Lower lobe of right lung (tissue), 2 donors: ENCODE data around the gene NRP2. TPM values are rescaled to one million over a fixed set of nuclear protein-coding genes. Genes with fewer than 3 reads are reported as not detected.
A peak's percentile ranks its signal among the peaks of the same experiment; 100 is the strongest.

Experiments used
- ATAC-seq, 2 donors: fragments of 200-7000 bp; cut with Tn5 transposase; one replicate each; pipeline ENCODE4 v1.9.1; 2020 to 2022; ENCODE audit warnings: mild to moderate bottlenecking in 2 of 2, moderate library complexity in 2 of 2
- DNase-seq: peaks from one replicate; pipeline ENCODE4 v3.0.0-alpha.2; 2020
- H3K27ac ChIP-seq: fragments of 200-600 bp; one replicate; pipeline ENCODE4 v1.8.0; 2022
- H3K27me3 ChIP-seq: fragments of 200-600 bp; one replicate; pipeline ENCODE4 v1.8.0; 2022; ENCODE audit warnings: low read depth
- H3K36me3 ChIP-seq: fragments of 200-600 bp; one replicate; pipeline ENCODE4 v1.8.0; 2022; ENCODE audit warnings: mild to moderate bottlenecking
- H3K4me1 ChIP-seq: fragments of 200-600 bp; one replicate; pipeline ENCODE4 v1.8.0; 2022
- H3K4me3 ChIP-seq: fragments of 200-600 bp; one replicate; pipeline ENCODE4 v1.8.0; 2022; ENCODE audit warnings: mild to moderate bottlenecking
- H3K9me3 ChIP-seq: fragments of 200-600 bp; one replicate; pipeline ENCODE4 v1.8.0; 2022
- intact Hi-C: fragments of 100-400 bp; cut with DNase I; formaldehyde crosslinking; loops from one replicate; pipeline ENCODE4 v1.11.0; 2022
- total RNA-seq: library from RNA; stranded (reverse); fragmentation: NEBNext Ultra II Directional; extraction: Animal tissue kit (Norgen Biotek cat#: 25700); gene quantifications from one replicate; pipeline ENCODE4 v1.2.1, GENCODE V29; 2021
- TF ChIP-seq, protein P1 (sequence below): fragments of 200-600 bp; IDR thresholded peaks from one replicate; pipeline ENCODE4 v1.8.0; 2022; ENCODE audit warnings: antibody characterized with exemption, mild to moderate bottlenecking
- donor health status: DM: no; HTN: yes; CAD: no; lungs with severe emphysema.

NRP2 gene
- total RNA-seq, 1 donor from 2014 or later, result 67.5 TPM

DNA sequence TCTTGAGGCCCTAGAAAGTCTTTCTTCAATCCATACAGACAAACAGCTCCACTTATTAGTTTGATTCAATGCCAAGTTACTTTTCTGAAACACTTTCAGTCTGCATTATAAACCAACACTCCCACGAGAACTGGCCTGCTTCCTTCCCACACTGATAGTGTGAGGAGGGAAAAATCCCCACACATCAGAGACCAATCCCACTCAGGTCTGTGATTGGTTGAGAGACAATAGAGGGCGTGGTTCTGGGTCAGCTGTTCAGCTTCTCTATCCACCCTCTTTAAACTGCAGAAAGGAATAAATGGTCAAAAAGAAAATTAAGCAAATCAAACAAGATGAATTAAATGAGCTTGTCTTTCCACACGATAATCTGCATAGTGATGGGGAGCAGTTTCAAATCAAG is 152.5 kb downstream of the NRP2 start:
- no peaks in the 10 kb centered on the region for H3K9me3 ChIP-seq
- intact Hi-C loops, result no loop called here
- no peaks in the 10 kb centered on the region for H3K36me3 ChIP-seq
- no peak overlapping the region for H3K27ac ChIP-seq
- no peak overlapping the region for H3K4me3 ChIP-seq
- TF ChIP-seq, protein P1, sequence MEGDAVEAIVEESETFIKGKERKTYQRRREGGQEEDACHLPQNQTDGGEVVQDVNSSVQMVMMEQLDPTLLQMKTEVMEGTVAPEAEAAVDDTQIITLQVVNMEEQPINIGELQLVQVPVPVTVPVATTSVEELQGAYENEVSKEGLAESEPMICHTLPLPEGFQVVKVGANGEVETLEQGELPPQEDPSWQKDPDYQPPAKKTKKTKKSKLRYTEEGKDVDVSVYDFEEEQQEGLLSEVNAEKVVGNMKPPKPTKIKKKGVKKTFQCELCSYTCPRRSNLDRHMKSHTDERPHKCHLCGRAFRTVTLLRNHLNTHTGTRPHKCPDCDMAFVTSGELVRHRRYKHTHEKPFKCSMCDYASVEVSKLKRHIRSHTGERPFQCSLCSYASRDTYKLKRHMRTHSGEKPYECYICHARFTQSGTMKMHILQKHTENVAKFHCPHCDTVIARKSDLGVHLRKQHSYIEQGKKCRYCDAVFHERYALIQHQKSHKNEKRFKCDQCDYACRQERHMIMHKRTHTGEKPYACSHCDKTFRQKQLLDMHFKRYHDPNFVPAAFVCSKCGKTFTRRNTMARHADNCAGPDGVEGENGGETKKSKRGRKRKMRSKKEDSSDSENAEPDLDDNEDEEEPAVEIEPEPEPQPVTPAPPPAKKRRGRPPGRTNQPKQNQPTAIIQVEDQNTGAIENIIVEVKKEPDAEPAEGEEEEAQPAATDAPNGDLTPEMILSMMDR, result no peak
- H3K27me3 ChIP-seq, result no peaks in the 10 kb centered on the region
- ATAC-seq (peak; percentile 59 to 61), DNase-seq (no peak)
- peaks cover 5% of the 10 kb centered on the region for H3K4me1 ChIP-seq

DNA sequence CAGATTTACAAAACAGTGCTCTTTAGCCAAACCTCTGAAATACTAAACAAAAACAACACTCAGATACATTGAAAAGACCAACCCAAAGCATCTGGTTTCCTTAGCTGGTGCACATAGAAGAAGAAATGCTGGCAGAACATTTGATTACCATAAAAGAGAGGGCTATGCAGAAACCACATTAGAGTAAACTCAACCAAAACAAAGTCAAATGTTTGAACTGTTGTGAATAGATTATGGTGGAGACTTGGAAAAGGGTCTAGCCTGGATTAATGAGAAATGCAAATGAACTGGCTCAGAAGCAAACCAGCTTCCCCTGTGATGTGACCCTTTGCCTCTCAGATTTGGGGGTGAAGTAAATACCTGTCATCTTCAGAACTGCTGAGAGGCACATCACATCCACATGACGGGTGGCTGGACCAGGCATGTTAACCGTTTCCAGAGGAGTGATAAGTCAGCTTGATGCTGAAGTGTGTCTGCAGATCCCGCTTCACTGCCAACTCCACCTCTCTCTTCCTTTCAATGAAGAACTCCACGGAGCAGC is 153.0 kb downstream of the NRP2 start:
- ATAC-seq (peak; percentile 18 to 65), DNase-seq (no peak)
- Histone ChIP-seq H3K36me3 (no peaks in the 10 kb centered on the region), H3K27me3 (no peaks in the 10 kb centered on the region), H3K9me3 (no peaks in the 10 kb centered on the region), H3K4me3 (no peak overlapping the region), H3K4me1 (peaks cover 5% of the 10 kb centered on the region), H3K27ac (no peak overlapping the region)
- TF ChIP-seq, protein P1, result no peak
- intact Hi-C loops, result no loop called here

DNA sequence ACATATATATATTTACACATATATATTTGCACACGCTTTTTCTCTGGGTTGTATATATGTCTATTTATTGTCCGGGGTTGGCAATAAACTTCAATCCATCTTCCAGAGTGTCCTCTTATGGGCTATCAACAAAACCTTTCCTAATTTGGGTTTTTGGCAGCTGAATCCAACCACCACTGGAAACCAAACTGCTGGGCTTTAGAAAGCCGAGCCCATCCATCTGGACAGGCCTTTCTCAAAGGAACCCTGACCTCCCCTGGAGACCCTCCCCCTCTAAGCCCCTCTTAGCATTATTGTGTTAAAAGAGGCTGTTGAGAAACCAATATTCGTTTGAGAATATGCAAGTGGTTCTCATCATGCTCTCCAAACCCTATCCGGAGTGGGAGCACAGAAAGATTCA is 153.6 kb downstream of the NRP2 start:
- no peak overlapping the region for H3K4me3 ChIP-seq
- no peaks in the 10 kb centered on the region for H3K9me3 ChIP-seq
- no peaks in the 10 kb centered on the region for H3K36me3 ChIP-seq
- DNase-seq (no peak), ATAC-seq (no peak)
- H3K4me1 ChIP-seq, result peaks cover 5% of the 10 kb centered on the region
- H3K27me3 ChIP-seq, result no peaks in the 10 kb centered on the region
- TF ChIP-seq, protein P1, result no peak
- intact Hi-C loops, result no loop called here
- H3K27ac ChIP-seq, result no peak overlapping the region

DNA sequence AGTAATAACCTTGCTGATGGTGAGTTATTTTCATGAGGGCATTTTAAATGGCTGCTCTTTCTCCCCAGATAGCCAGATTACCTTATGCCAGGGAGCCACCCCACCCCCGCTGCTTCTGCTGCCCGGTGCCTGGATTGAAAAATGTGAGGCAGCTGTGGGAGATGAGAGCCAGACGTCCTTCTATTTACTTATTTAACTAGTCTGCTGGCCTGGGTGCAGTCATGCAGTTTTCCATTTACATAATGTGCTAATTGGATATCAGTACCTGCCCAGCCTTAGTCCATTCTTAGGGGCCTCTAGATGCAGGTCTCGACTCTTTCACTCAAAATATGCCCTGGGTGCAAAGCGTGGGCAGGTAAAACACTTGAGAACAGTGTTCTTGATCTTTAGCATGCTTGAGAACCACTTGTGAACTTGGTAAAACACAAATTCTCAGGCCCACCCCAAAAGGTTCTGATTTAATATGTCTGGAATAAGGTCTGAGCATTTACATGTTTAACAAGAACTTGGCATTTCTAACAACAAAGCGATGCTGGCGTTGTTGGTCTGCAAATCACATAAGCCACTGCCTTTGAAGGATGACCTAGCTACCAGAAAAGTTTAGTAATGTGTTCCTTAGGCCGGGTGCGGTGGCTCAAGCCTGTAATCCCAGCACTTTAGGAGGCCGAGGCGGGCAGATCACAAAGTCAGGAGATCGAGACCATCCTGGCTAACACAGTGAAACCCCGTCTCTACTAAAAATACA is 154.3 kb downstream of the NRP2 start:
- Histone ChIP-seq H3K4me3 (no peak overlapping the region), H3K9me3 (no peaks in the 10 kb centered on the region), H3K27ac (no peak overlapping the region), H3K4me1 (peaks cover 5% of the 10 kb centered on the region), H3K36me3 (no peaks in the 10 kb centered on the region), H3K27me3 (no peaks in the 10 kb centered on the region)
- intact Hi-C loops, result no loop called here
- no peak for DNase-seq
- TF ChIP-seq, protein P1, result no peak
- ATAC-seq, result peak; percentile 69 to 75

DNA sequence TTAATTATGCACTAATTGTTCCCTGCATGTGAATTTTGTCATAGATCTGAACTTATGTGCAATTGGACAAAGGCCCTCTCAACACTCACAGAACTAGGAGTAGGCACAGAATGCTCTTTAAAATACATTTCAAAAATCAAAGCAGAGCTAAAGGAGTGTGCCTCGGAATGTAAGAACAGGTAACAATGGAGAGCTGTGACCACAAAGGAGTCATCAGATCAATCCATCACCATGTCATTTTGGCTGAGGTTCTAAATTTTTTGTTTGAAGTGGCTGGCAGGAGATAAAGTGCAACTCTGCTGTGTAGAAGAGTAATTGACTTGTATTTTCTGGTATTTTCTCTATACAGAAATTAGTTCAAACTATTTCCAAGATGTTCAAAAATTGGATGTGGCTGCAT is 155.4 kb downstream of the NRP2 start:
- Histone ChIP-seq H3K4me1 (peaks cover 5% of the 10 kb centered on the region), H3K27ac (no peak overlapping the region), H3K9me3 (no peaks in the 10 kb centered on the region), H3K36me3 (no peaks in the 10 kb centered on the region), H3K4me3 (no peak overlapping the region), H3K27me3 (no peaks in the 10 kb centered on the region)
- DNase-seq (no peak), ATAC-seq (no peak)
- TF ChIP-seq, protein P1, result no peak
- intact Hi-C loops, result no loop called here
